Activated CD8-positive, alpha-beta memory T cell treated with anti-CD3 and anti-CD28 coated beads for 24 hours (primary cell): ENCODE measurements around the gene CHRNA9.
"Not testable (repeated sequence)": the region's sequence is repeated elsewhere in the genome, so short reads cannot be mapped to it uniquely, and the experiment has no call there.

Source experiments
- DNase-seq: peaks from one replicate; pipeline ENCODE4 v3.0.0-alpha.2; 2020

The CHRNA9 gene

GRCh38 chr4:40334591-40335524 is at the start of gene CHRNA9:
TSS of gene CHRNA9 (plus strand) at chr4:40335333. CDS start at chr4:40335468, 135 bp downstream.
- no peak for DNase-seq

GRCh38 chr4:40285692-40286091 is 49.4 kb upstream of the CHRNA9 start:
- no peak for DNase-seq

GRCh38 chr4:40288566-40288965 is 46.6 kb upstream of the CHRNA9 start:
- no peak for DNase-seq

GRCh38 chr4:40289366-40290188 is 45.6 kb upstream of the CHRNA9 start:
- no peak for DNase-seq

GRCh38 chr4:40290611-40291186 is 44.4 kb upstream of the CHRNA9 start:
- DNase-seq = not testable (repeated sequence)

- DNase-seq = no peak
Observed at GRCh38 chr4:40292313-40292759, 42.8 kb upstream of the CHRNA9 start.

GRCh38 chr4:40294339-40294738 is 40.8 kb upstream of the CHRNA9 start:
- no peak for DNase-seq

- not testable (repeated sequence) for DNase-seq
Observed at GRCh38 chr4:40295030-40295429, 40.1 kb upstream of the CHRNA9 start.

GRCh38 chr4:40295572-40295971 is 39.6 kb upstream of the CHRNA9 start:
- DNase-seq = no peak

- no peak for DNase-seq
Observed at GRCh38 chr4:40299126-40299525, 36.0 kb upstream of the CHRNA9 start.

- DNase-seq = no peak
Observed at GRCh38 chr4:40299811-40300292, 35.3 kb upstream of the CHRNA9 start.

GRCh38 chr4:40300371-40301162 is 34.6 kb upstream of the CHRNA9 start:
- no peak for DNase-seq

- DNase-seq = peak; percentile 73
Observed at GRCh38 chr4:40301603-40302002, 33.5 kb upstream of the CHRNA9 start.

- DNase-seq = no peak
Observed at GRCh38 chr4:40303751-40304150, 31.4 kb upstream of the CHRNA9 start.

- peak; percentile 80 for DNase-seq
Observed at GRCh38 chr4:40305328-40306170, 29.6 kb upstream of the CHRNA9 start.

- DNase-seq = no peak
Observed at GRCh38 chr4:40306226-40306625, 28.9 kb upstream of the CHRNA9 start.

GRCh38 chr4:40306976-40307375 is 28.2 kb upstream of the CHRNA9 start:
- no peak for DNase-seq

- DNase-seq = peak; percentile 80
Observed at GRCh38 chr4:40307627-40308497, 27.3 kb upstream of the CHRNA9 start.

- DNase-seq = no peak
Observed at GRCh38 chr4:40308528-40309122, 26.5 kb upstream of the CHRNA9 start.
